ENCODE measurements around the gene PAPPA2. TPM values are rescaled to one million over a fixed set of nuclear protein-coding genes. Genes with fewer than 3 reads are reported as not detected.
A peak's percentile ranks its signal among the peaks of the same experiment; 100 is the strongest.

PAPPA2 gene
- total and polyA plus RNA-seq, 9 of the 15 experiments (the other 6 are each of a cell fraction or from before 2014, with no cell fraction given), result 0.01 to 0.15 (median 0.05) TPM; not detected in 2

GRCh38 chr1:176480750-176481149 is 17.8 kb downstream of the PAPPA2 start:
- in situ Hi-C loops (cut with MboI) (no loop called here), intact Hi-C loops (cut with micrococcal nuclease) (no loop called here)
- 2% methylated on average over 9 of the region's 9 CpGs for WGBS (ENCODE audit: insufficient coverage, low coverage, missing lambda C conversion rate)
- ChIA-PET POLR2A (interaction anchor here (0.7 kb wide), 1 partner anchor 1734 kb away, joined by 3 read pairs; no protein-coding TSS in a partner anchor), CTCF (ENCODE audit: low intra/inter-chr PET ratio) (no interaction called here)
- no peak overlapping the region for H3K4me3 ChIP-seq
- H3K4me1 ChIP-seq (replicated peaks in 1 of 2; ENCODE audit: control insufficient read depth in 2 of 2, insufficient read depth in 2 of 2, low read length in 2 of 2), result no peaks in the 10 kb centered on the region
- no peak overlapping the region for H3K4me2 ChIP-seq (ENCODE audit: insufficient read depth, low read length)
- H2AFZ ChIP-seq (ENCODE audit: low read depth, low read length), result no peak overlapping the region
- H3K27me3 ChIP-seq (ENCODE audit: control insufficient read depth in 2 of 2, insufficient read depth in 2 of 2, low read length in 2 of 2), result no peaks in the 10 kb centered on the region
- no peak overlapping the region for H3K27ac ChIP-seq (ENCODE audit: extremely low read depth, low read depth, low read length)
- no peaks in the 10 kb centered on the region for H4K20me1 ChIP-seq (replicated peaks; ENCODE audit: control insufficient read depth, insufficient read depth, low read length)
- no peak for FAIRE-seq
- H3K36me3 ChIP-seq (ENCODE audit: control insufficient read depth, insufficient read depth, low read length), result no peaks in the 10 kb centered on the region
- H3K9me3 ChIP-seq (replicated peaks; ENCODE audit: control insufficient read depth, insufficient read depth, low read depth, low read length), result no peaks in the 10 kb centered on the region
- no peaks in the 10 kb centered on the region for H3K79me2 ChIP-seq (ENCODE audit: control insufficient read depth, insufficient read depth, low read length)
- no peaks in the 10 kb centered on the region for H3K9me1 ChIP-seq (ENCODE audit: control insufficient read depth, insufficient read depth, low read length)
- no TSS peak for BruUV-seq (replicated peaks)
- no peak for DNase-seq (ENCODE audit: extremely low read depth in 1 of 4, low spot score in 3 of 4)
- H3K9ac ChIP-seq (ENCODE audit: insufficient read depth in 1 of 2, low read depth in 2 of 2, low read length in 2 of 2), result no peak overlapping the region
- ATAC-seq, result peak; percentile 53; the same call in 2 of the 3 replicates
- no peak for TF ChIP-seq TFAM (CRISPR knock-in tag; conservative IDR thresholded peaks at IDR 0.05)
- TF ChIP-seq HIVEP1 (CRISPR knock-in tag; IDR thresholded peaks at IDR 0.05), result no peak
- TF ChIP-seq, protein P1, sequence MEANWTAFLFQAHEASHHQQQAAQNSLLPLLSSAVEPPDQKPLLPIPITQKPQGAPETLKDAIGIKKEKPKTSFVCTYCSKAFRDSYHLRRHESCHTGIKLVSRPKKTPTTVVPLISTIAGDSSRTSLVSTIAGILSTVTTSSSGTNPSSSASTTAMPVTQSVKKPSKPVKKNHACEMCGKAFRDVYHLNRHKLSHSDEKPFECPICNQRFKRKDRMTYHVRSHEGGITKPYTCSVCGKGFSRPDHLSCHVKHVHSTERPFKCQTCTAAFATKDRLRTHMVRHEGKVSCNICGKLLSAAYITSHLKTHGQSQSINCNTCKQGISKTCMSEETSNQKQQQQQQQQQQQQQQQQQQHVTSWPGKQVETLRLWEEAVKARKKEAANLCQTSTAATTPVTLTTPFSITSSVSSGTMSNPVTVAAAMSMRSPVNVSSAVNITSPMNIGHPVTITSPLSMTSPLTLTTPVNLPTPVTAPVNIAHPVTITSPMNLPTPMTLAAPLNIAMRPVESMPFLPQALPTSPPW (CRISPR knock-in tag; IDR thresholded peaks at IDR 0.05), result no peak
- TF ChIP-seq SMAD2 (IDR thresholded peaks at IDR 0.05; ENCODE audit: low read depth, low read length), result no peak
- no peak for TF ChIP-seq POLR2G (IDR thresholded peaks at IDR 0.05; ENCODE audit: low read depth, low read length)
- no peak for TF ChIP-seq ZNF561 (CRISPR knock-in tag; conservative IDR thresholded peaks at IDR 0.05)
- TF ChIP-seq, protein P2, sequence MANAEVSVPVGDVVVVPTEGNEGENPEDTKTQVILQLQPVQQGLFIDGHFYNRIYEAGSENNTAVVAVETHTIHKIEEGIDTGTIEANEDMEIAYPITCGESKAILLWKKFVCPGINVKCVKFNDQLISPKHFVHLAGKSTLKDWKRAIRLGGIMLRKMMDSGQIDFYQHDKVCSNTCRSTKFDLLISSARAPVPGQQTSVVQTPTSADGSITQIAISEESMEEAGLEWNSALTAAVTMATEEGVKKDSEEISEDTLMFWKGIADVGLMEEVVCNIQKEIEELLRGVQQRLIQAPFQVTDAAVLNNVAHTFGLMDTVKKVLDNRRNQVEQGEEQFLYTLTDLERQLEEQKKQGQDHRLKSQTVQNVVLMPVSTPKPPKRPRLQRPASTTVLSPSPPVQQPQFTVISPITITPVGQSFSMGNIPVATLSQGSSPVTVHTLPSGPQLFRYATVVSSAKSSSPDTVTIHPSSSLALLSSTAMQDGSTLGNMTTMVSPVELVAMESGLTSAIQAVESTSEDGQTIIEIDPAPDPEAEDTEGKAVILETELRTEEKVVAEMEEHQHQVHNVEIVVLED (CRISPR knock-in tag; IDR thresholded peaks at IDR 0.05), result no peak
- TF ChIP-seq, protein P3, sequence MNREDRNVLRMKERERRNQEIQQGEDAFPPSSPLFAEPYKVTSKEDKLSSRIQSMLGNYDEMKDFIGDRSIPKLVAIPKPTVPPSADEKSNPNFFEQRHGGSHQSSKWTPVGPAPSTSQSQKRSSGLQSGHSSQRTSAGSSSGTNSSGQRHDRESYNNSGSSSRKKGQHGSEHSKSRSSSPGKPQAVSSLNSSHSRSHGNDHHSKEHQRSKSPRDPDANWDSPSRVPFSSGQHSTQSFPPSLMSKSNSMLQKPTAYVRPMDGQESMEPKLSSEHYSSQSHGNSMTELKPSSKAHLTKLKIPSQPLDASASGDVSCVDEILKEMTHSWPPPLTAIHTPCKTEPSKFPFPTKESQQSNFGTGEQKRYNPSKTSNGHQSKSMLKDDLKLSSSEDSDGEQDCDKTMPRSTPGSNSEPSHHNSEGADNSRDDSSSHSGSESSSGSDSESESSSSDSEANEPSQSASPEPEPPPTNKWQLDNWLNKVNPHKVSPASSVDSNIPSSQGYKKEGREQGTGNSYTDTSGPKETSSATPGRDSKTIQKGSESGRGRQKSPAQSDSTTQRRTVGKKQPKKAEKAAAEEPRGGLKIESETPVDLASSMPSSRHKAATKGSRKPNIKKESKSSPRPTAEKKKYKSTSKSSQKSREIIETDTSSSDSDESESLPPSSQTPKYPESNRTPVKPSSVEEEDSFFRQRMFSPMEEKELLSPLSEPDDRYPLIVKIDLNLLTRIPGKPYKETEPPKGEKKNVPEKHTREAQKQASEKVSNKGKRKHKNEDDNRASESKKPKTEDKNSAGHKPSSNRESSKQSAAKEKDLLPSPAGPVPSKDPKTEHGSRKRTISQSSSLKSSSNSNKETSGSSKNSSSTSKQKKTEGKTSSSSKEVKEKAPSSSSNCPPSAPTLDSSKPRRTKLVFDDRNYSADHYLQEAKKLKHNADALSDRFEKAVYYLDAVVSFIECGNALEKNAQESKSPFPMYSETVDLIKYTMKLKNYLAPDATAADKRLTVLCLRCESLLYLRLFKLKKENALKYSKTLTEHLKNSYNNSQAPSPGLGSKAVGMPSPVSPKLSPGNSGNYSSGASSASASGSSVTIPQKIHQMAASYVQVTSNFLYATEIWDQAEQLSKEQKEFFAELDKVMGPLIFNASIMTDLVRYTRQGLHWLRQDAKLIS (CRISPR knock-in tag; IDR thresholded peaks at IDR 0.05), result no peak
- no peak for TF ChIP-seq ZNF146 (CRISPR knock-in tag; IDR thresholded peaks at IDR 0.05; ENCODE audit: unreplicated experiment)
- TF ChIP-seq SMAD4 (CRISPR knock-in tag; conservative IDR thresholded peaks at IDR 0.05), result no peak
- no peak for TF ChIP-seq ZNF354B (CRISPR knock-in tag; IDR thresholded peaks at IDR 0.05)
- TF ChIP-seq BCLAF1 (IDR thresholded peaks at IDR 0.05; ENCODE audit: borderline replicate concordance in 1 of 2, control insufficient read depth in 1 of 2, low read depth in 2 of 2, low read length in 1 of 2), result no peak
- no peak for TF ChIP-seq ZBED1 (IDR thresholded peaks at IDR 0.05)
